Measurements from ENCODE around the gene ANGPTL7.

Gene ANGPTL7

GRCh38 chr1:11207898-11208611 lies 18.9 kb downstream of the ANGPTL7 start:
- DNase-seq = no peak

DNA sequence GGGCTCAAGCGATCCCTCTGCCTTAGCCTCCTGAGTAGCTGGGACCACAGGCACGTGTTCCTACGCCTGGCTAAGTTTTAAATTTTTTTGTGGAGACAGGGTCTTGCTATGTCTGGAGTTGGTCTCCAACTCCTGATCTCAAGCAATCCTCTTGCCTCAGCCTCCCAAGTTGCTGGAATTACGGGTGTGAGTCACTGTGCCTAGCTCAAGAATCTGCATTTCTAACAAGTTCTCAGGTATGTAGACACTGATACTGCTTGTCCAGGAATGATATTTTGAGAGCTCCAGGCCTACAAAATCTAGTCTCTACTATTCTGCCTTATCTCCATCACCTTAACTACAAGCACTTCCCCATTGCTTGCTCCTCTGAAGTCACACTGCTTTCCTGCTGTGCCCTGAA lies 22.3 kb downstream of the ANGPTL7 start:
- no peak for DNase-seq

DNA sequence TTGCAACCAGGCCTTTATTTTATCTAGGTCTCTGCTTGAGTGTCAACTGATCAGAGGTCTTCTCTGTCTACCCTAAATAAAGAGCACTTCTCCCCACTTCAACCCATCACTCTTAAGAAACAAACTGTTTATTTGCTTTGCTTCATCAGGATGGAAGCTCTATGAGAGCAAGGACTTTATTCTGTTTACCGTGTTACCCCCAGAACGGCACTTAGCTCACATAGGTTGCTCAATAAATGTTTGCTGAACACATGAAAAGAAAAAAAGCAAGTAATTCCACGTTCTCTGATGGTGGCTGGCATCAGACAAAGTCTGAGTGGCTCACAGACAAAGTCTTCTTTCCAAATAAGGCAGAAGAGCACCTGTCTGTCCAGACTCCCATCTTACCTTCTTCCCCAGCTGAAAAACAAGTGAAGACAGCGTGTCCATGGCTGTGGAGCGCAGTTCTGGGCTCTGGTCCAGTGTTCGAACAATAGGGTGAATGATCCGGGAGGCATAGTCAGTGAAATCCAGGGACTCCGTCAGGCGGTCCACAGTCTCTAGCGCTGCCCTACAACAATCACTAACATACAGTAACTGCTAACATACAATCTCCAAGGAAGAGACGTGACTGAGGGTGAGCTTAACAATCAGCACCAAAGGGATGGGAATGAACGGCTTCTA lies 22.9 kb downstream of the ANGPTL7 start:
- no peak for DNase-seq

DNA sequence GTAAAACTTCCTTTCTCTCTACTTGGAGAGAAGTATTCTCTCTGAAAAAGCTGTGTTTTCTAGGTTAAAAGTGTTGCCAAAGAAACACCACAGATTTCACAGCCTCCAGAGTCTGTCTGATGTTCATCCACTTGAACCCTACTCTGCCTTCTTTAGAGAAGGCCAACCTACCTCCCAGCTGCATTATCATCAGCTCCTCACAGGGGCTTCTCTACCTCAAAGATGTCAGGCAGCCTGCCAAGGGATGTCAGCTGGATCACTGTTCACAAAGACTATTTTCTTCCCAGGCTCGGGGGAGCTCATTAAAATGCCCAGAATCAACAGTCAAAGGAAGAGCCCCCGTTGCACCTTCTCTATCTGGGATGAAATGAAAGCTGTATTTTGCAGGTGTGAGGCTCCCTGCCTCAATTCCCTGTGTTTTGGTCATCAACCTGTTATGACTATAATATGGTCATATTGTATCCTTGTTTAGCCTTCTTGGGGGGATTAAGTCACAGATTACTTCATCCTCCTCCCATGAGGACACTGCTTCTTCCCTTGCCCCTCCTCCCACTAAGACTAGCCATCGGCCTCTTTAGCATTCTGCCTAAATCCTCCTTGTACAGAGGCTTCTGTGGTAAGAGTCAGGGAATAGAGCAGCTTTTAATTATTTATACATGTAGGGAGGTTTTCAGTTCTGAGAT lies 25.7 kb downstream of the ANGPTL7 start:
- DNase-seq = no peak

DNA sequence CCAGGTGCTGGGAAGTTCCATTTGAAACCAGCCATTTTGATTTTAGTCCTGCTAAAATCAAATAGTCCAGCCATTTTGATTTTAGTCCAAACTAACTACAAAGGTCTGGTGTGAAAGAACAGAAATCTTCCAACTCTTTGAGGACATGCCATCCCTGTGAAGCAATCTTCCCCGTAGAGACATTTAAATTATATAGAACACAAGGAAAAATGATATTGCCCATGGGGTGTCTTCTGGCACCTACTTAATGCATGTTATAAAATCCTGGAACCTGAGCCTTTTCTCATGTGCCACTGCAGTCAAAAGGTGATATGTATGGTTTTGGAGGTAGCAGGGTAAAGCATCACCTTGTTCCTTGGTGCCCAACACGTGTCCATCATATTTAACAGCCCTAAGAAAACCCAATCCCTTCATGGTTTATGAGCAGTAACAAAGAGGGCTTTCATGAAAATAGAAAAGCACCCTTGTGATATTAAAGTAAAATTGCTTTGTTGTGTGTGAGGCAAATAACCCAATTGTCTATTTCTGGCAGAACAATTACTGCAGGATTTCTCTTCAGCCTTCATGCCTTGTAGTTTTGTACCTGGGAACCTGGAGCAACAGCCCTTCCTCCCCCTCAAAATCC lies 26.3 kb downstream of the ANGPTL7 start:
- no peak for DNase-seq

- no peak for DNase-seq
Measured at GRCh38 chr1:11216074-11216473, 26.9 kb downstream of the ANGPTL7 start.

- DNase-seq = no peak
Measured at GRCh38 chr1:11227106-11228077, 38.2 kb downstream of the ANGPTL7 start.

DNA sequence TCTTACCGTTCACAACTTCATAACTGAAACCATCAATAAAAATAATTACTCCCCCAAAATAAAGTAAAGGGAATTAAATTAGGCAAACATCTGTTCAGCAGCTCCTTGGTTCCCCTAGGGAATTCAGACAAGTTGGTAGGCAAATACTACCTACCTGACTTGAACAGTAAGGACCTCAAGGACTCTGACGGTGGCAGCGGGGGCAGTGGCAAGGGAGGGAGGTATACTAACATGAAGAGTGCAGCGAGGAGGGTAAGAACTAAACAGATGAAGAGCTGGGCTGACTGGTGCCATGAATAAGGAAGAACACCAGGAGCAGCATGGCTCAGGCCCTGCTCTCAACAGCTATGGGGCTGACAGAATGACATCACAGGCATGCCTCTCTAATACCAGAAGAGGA lies 40.0 kb downstream of the ANGPTL7 start:
- DNase-seq = no peak

- no peak for DNase-seq
Measured at GRCh38 chr1:11233208-11233607, 44.1 kb downstream of the ANGPTL7 start.

DNA sequence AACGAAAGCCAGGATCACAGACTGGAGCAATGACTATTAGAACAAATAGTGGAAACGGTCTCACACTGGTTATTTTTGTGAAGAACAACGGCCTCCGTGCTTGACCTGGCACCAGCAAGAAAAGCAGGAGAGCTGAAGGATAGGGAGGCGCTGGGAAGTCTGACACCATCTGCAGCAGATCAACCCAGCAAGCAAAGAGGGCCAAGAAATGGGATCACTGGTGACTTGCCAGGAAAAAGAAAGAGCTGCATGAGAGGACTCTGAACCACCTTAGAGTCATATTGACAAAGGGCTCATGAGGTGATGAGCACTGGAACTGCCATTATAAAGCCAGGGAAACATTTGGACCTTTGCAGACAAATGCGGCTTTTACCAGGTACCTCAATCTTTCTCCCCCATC lies 48.2 kb downstream of the ANGPTL7 start:
- no peak for DNase-seq

- no peak for DNase-seq
Measured at GRCh38 chr1:11238311-11238710, 49.2 kb downstream of the ANGPTL7 start.

DNA sequence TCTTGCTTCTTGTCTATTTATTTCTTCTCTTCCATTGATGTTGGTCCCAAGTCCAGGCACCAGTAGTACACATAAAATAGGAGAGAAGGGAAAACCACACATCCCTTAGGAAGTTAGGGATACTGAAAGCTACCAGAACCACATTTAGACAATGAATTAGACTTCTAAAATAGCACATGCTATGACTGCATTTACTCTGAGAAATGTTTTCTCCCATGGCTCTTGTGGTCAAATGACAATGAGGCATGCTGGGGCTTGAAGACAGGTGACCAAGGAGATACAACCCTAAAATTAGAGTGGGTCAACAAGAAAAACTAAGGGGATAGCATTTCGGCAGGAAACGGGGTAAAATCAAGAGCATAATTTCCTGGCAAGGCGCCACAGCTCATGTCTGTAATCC lies 56.1 kb downstream of the ANGPTL7 start:
- DNase-seq = no peak

Measured in effector CD8-positive, alpha-beta T cell (primary cell).